K562 (cell line): ENCODE data around the gene ASB10. TPM values are rescaled to one million over a fixed set of nuclear protein-coding genes. Genes with fewer than 3 reads are reported as not detected.

Experiments used
- ATAC-seq: fragments of 200-7000 bp; cut with Tn5 transposase; 3 replicates; pipeline ENCODE4 v1.9.1; 2020; ENCODE audit warnings: moderate library complexity
- BruUV-seq: library from RNA; stranded (reverse); fragments of 400-500 nt; replicated peaks from 2 replicates; lab custom pipeline; 2021; lab: Mats Ljungman, UMichigan
- CTCF ChIA-PET: fragments of 300-600 bp; formaldehyde crosslinking; extraction: SDS; loops from one replicate; lab custom pipeline; 2021; ENCODE audit warnings: low intra/inter-chr PET ratio; lab: Yijun Ruan, JAX
- POLR2A ChIA-PET: fragments of 300-600, 350-650 bp; sonication (Branson Sonifier 250); formaldehyde crosslinking; extraction: SDS; loops from one replicate; lab custom pipeline; 2021; ENCODE audit warnings: antibody characterized with exemption, inconsistent platforms; lab: Yijun Ruan, JAX
- DNase-seq, 4 experiments: peaks; one replicate each; pipeline versions ENCODE4 v3.0.0 to v3.0.0-alpha.2; 2011 to 2018; ENCODE audit warnings: low spot score in 3 of 4, mixed read lengths in 3 of 4; ENCODE audit errors: extremely low read depth in 1 of 4
- FAIRE-seq: peaks from 2 replicates; lab custom pipeline; 2011; peaks lifted over from hg19 to GRCh38; lab: Jason Lieb, UNC
- H2AFZ ChIP-seq: 2 replicates; pipeline ENCODE4 v1.6.0; 2011; ENCODE audit warnings: low read depth, low read length, control low read depth, inconsistent platforms
- H3K27ac ChIP-seq: fragments of 200-600 bp; 3 replicates; pipeline ENCODE4 v1.8.0; 2011; ENCODE audit warnings: low read depth, mild to moderate bottlenecking, control low read depth, inconsistent platforms, low read length, moderate library complexity, mixed read lengths; ENCODE audit errors: extremely low read depth
- H3K27me3 ChIP-seq, 2 experiments: fragments of 300-600 bp in 1 of 2; 2 replicates in 1 of 2; 3 replicates in 1 of 2; pipeline versions ENCODE4 v1.6.0 to v1.8.0; 2011; ENCODE audit warnings: inconsistent platforms in 2 of 2, low read length in 2 of 2, mild to moderate bottlenecking in 1 of 2, mixed read lengths in 1 of 2, moderate library complexity in 1 of 2; ENCODE audit not compliant: control insufficient read depth in 2 of 2, insufficient read depth in 2 of 2
- H3K36me3 ChIP-seq: fragments of 300-600 bp; 3 replicates; pipeline ENCODE4 v1.8.0; 2011; ENCODE audit warnings: mild to moderate bottlenecking, low read length, inconsistent platforms; ENCODE audit not compliant: control insufficient read depth, insufficient read depth
- H3K4me1 ChIP-seq, 2 experiments: fragments of 200-600 bp in 1 of 2; replicated peaks in 1 of 2; 2 replicates in 1 of 2; 3 replicates in 1 of 2; pipeline versions ENCODE4 v1.5.1 to v1.8.0; 2011; ENCODE audit warnings: inconsistent platforms in 2 of 2, low read length in 2 of 2, mild to moderate bottlenecking in 1 of 2, mixed read lengths in 1 of 2, moderate library complexity in 1 of 2; ENCODE audit not compliant: control insufficient read depth in 2 of 2, insufficient read depth in 2 of 2
- H3K4me2 ChIP-seq: 2 replicates; pipeline ENCODE4 v1.6.1; 2011; ENCODE audit warnings: low read length, control low read depth, inconsistent platforms, mixed read lengths; ENCODE audit not compliant: insufficient read depth
- H3K4me3 ChIP-seq: fragments of 200-600 bp; sonication (generic), shearing (Covaris generic); 2 replicates; pipeline ENCODE4 v1.5.1; 2016; ENCODE audit warnings: control low read depth, inconsistent platforms
- H3K79me2 ChIP-seq: fragments of 200-600 bp; 3 replicates; pipeline ENCODE4 v1.8.0; 2011; ENCODE audit warnings: low read length, inconsistent platforms; ENCODE audit not compliant: control insufficient read depth, insufficient read depth
- H3K9ac ChIP-seq, 2 experiments: 2 replicates each; pipeline versions ENCODE4 v1.6.0 to v1.6.1; 2011; ENCODE audit warnings: low read depth in 2 of 2, low read length in 2 of 2, control low read depth in 1 of 2, inconsistent platforms in 1 of 2, mild to moderate bottlenecking in 1 of 2, mixed read lengths in 1 of 2; ENCODE audit not compliant: insufficient read depth in 1 of 2
- H3K9me1 ChIP-seq: one replicate; pipeline ENCODE4 v1.6.0; 2011; ENCODE audit warnings: inconsistent platforms, mild to moderate bottlenecking, low read length, moderate library complexity; ENCODE audit not compliant: control insufficient read depth, insufficient read depth
- H3K9me3 ChIP-seq: replicated peaks from 2 replicates; pipeline ENCODE4 v1.5.1; 2011; ENCODE audit warnings: low read depth, low read length, inconsistent platforms; ENCODE audit not compliant: control insufficient read depth, insufficient read depth
- H4K20me1 ChIP-seq: replicated peaks from 2 replicates; pipeline ENCODE4 v1.6.1; 2011; ENCODE audit warnings: low read length, inconsistent platforms, mixed read lengths; ENCODE audit not compliant: control insufficient read depth, insufficient read depth
- ARID2 ChIP-seq: fragments of 450-650 bp; IDR thresholded peaks from 2 replicates; pipeline ENCODE4 v1.6.1; 2017; ENCODE audit warnings: antibody characterized with exemption, mild to moderate bottlenecking
- HNRNPLL ChIP-seq: fragments of 200-400 bp; formaldehyde crosslinking; IDR thresholded peaks from 2 replicates; pipeline ENCODE4 v1.6.1; 2017; ENCODE audit warnings: low read length, low read depth, mild to moderate bottlenecking; ENCODE audit not compliant: poor library complexity, severe bottlenecking
- MYBL2 ChIP-seq, 2 experiments: fragments of 450-650 bp in 1 of 2; sonication (generic) in 1 of 2; formaldehyde crosslinking in 1 of 2; IDR thresholded peaks; 2 replicates each; pipeline versions ENCODE4 v1.6.1 to v1.8.1; 2017 to 2022; ENCODE audit warnings: borderline replicate concordance in 1 of 2, inconsistent platforms in 1 of 2, low read depth in 1 of 2, mild to moderate bottlenecking in 1 of 2, missing genetic modification reagents in 1 of 2, moderate library complexity in 1 of 2
- WGBS: fragments of 100-300 bp; shearing (Covaris generic); methylation state at CpG from one replicate; pipeline ENCODE4 v1.1.6; 2016; ENCODE audit warnings: low coverage, mixed read lengths; ENCODE audit not compliant: insufficient coverage; ENCODE audit errors: missing lambda C conversion rate; 5-methylcytosine and 5-hydroxymethylcytosine counted together
- in situ Hi-C: fragments of 300-500 bp; cut with MboI; formaldehyde crosslinking; loops from 4 replicates; pipeline ENCODE4 v1.15.0; 2018; ENCODE audit warnings: inconsistent platforms, mixed read lengths
- intact Hi-C: fragments of 100-400 bp; cut with micrococcal nuclease; formaldehyde crosslinking; loops from 2 replicates; pipeline ENCODE4 v1.14.2; 2022
- polyA plus RNA-seq, 8 experiments: library from polyadenylated mRNA; depleted of rRNA in 4 of 8; stranded (reverse) in 5 of 8; unstranded in 3 of 8; fragments of >200 nt; fragmentation: Nextera tagmentation in 2 of 8; fragmentation: Illumina TruSeq in 1 of 8; extraction: Ambion mirVana in 2 of 8; extraction: Trizol in 1 of 8; gene quantifications; 2 replicates each; pipeline versions ENCODE4 v1.2.1 to v1.2.3, GENCODE V29; 2011 to 2014; ENCODE audit warnings: inconsistent platforms in 1 of 8, missing spikeins in 1 of 8
- total RNA-seq, 7 experiments: library from RNA; depleted of rRNA in 6 of 7; stranded (reverse); fragments of >200 nt in 6 of 7; fragmentation: Illumina TruSeq in 2 of 7; extraction: Trizol in 2 of 7; gene quantifications; 2 replicates each; pipeline versions ENCODE4 v1.2.1 to v1.2.3, GENCODE V29; 2011 to 2021; ENCODE audit warnings: low replicate concordance in 1 of 7

The ASB10 gene
- total and polyA plus RNA-seq, 9 of the 15 experiments (the other 6 are each of a cell fraction or from before 2014, with no cell fraction given), result not detected

- POLR2A ChIA-PET, result no interaction called here
- DNase-seq, result no peak
- Histone ChIP-seq H3K79me2 (no peaks in the 10 kb centered on the region), H3K4me3 (no peak overlapping the region), H3K27ac (no peak overlapping the region), H3K27me3 (peaks cover 29 to 52% of the 10 kb centered on the region in 2 experiments), H3K4me2 (no peak overlapping the region), H3K9me1 (peaks cover 3% of the 10 kb centered on the region), H3K36me3 (no peaks in the 10 kb centered on the region), H3K9ac (no peak overlapping the region), H3K9me3 (no peaks in the 10 kb centered on the region; the same call in 1 of the 2 replicates), H3K4me1 (peaks cover 0 to 18% of the 10 kb centered on the region in 2 experiments; a peak in 3 of 5 replicates), H2AFZ (no peak overlapping the region), H4K20me1 (no peaks in the 10 kb centered on the region)
- no TSS peak for BruUV-seq
- in situ Hi-C loops, result no loop called here
- ATAC-seq, result no peak
- CTCF ChIA-PET, result interaction anchor here (0.7 to 2.4 kb wide), 10 partner anchors 32 to 395 kb away, joined by 3 to 74 read pairs (median 12); no protein-coding TSS in a partner anchor
- FAIRE-seq, result no peak
- intact Hi-C loops, result loop anchor here (5.0 to 10.0 kb wide), 3 partner anchors 159 to 209 kb away; no protein-coding TSS in a partner anchor
- TF ChIP-seq HNRNPLL (no peak), ARID2 (no peak), MYBL2 (IDR thresholded peaks at IDR 0.05; ENCODE audit: low read depth) (no peak), MYBL2 (CRISPR knock-in tag; IDR thresholded peaks at IDR 0.05; ENCODE audit: borderline replicate concordance) (no peak)
- 52% methylated on average over 36 of the region's 43 CpGs for WGBS
Measured at GRCh38 chr7:151173386-151174245, 13.4 kb downstream of the ASB10 start.
